GM18868 (cell line): ENCODE measurements around the gene CDK11A.
A peak's percentile ranks its signal among the peaks of the same experiment; 100 is the strongest.
"Not testable (repeated sequence)": the region's sequence is repeated elsewhere in the genome, so short reads cannot be mapped to it uniquely, and the experiment has no call there.

Source experiments
- ATAC-seq: cut with Tn5 transposase; IDR thresholded peaks from one replicate; pipeline ENCODE4 v1.9.1; 2021; ENCODE audit warnings: mild to moderate bottlenecking, moderate library complexity; ENCODE audit not compliant: unreplicated experiment

The CDK11A gene

DNA sequence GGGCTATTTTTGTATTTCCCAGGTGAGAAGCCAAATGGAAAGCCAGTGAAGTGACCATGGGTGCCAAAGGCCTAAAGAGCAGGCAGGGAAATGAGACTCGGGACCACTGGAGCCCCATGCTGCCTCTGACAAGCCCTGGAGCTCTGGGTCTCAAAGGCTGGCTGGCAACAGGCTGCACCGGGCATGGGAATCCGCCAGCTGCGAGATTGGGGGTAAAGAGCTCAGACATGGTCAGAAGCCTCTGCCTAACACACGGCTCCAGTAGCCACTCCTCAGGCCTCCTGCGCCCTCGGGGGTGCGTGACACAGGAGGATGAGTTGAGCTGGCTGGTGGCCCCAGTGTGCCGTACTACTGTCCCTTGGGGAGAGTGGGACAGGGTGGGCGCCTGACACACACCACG lies 59.8 kb downstream of the CDK11A start:
- not testable (repeated sequence) for ATAC-seq

GRCh38 chr1:1662830-1663560 lies 61.2 kb downstream of the CDK11A start:
- not testable (repeated sequence) for ATAC-seq

GRCh38 chr1:1662392-1662791 lies 61.8 kb downstream of the CDK11A start:
- not testable (repeated sequence) for ATAC-seq

DNA sequence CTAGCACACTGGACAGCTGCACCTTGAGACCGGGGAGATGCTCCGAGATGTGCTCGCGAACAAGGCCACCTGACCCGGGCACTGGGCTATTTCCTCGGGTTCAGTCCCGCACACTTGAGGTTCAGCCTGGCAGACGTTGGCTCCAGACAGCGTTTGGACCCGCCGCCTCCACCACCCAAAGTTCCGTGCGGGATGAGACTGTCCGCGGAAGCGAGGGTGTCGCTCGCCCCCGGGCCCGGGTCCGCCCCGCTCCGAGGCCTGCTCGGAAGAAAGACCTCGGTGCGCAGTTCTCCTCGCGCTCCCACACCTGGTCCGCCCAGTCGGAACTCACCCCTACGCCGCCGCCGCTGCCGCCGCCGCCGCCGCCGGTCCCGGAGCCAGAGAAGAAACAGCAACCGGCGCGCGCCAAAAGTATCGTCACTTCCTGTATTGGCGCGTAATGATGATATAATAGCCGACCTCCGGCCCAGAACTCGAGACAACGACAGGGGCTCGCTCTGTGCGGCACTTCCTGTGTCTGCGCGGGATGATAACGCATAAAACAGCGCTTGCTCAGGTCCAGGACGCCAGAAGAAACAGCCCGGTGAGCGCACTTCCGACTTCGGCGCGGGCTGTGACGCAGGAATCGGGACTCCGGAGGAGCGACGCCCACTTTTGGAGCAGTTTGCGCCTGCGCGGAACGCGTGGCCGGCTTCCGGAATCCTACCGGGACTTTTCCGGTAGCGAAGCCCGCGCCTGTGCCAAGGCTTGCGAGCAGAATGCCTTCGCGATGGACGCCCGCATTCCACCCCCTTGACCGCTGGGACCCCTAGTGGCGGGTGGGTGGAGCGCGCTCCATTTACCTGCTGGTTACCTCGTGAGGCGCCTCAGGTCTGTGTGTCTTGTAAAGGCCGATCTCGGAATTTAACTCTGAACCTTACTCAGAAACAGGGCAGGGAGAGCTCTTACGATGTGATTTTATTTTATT lies 65.3 kb downstream of the CDK11A start, which contains the start of gene CDK11B:
Gene CDK11B (minus strand): TSS at position 422 of the 967 bp plus-strand sequence. CDS start 1,519 bp downstream, outside the sequence.
- ATAC-seq: peak; percentile 82
